ENCODE data around the gene TMEM217.

DNA sequence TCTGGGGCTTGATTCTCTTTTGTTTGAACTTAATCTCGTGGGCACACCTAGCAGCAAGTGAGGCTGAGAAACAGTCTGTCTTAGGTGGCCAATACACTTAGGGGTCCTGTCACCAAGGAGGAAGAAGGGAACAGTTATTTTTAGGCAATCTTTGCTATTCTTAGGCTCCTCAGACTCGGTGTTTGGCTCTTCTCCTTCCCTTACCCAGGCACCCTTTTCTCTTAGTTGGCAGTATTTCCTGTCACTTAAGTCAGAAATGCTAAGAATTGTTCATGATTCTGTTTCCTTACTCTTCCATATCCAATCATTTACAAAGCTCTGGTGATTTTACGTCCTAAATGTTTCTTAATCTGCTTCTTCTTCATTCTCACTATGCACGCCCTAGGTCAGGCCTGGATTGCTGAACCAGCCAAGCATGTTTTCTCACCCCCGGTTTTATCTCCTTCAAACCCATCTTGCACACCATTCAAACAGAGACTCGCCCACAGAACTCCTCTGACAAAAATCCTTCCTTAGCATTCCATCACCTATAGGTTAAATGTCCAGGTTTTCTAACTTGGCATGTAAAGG lies 45.2 kb upstream of the TMEM217 start:
- TF ChIP-seq CTCF (IDR thresholded peaks at IDR 0.05; ENCODE audit: low read depth, low read length) (no peak), EZH2phosphoT487 (IDR thresholded peaks at IDR 0.05; ENCODE audit: low read depth) (no peak)

Measured in OCI-LY3 (cell line).